Activated T-helper 1 cell treated with anti-CD3 and anti-CD28 coated beads, Interleukin-2, amount 50 U/mL, for 16 hours (primary cell): ENCODE results near the gene AUTS2.
"Not testable (repeated sequence)": the region's sequence is repeated elsewhere in the genome, so short reads cannot be mapped to it uniquely, and the experiment has no call there.

Experiments used
- DNase-seq, 2 donors: peaks; one replicate each; pipeline ENCODE4 v3.0.0-alpha.2; 2020; ENCODE audit warnings: low read depth in 1 of 2, low spot score in 1 of 2

The AUTS2 gene

GRCh38 chr7:70717553-70718329 lies 1119.5 kb downstream of the AUTS2 start:
- DNase-seq, result no peak

- no peak for DNase-seq
Observed at GRCh38 chr7:70719125-70719524, 1120.8 kb downstream of the AUTS2 start.

GRCh38 chr7:70720191-70720873 lies 1122.1 kb downstream of the AUTS2 start:
- no peak for DNase-seq

GRCh38 chr7:70721500-70721899 lies 1123.2 kb downstream of the AUTS2 start:
- no peak for DNase-seq

GRCh38 chr7:70723339-70723738 lies 1125.1 kb downstream of the AUTS2 start:
- DNase-seq, result no peak

- DNase-seq, result no peak
Observed at GRCh38 chr7:70725448-70725847, 1127.2 kb downstream of the AUTS2 start.

GRCh38 chr7:70726294-70726693 lies 1128.0 kb downstream of the AUTS2 start:
- DNase-seq, result no peak

GRCh38 chr7:70726951-70727378 lies 1128.7 kb downstream of the AUTS2 start:
- DNase-seq, result no peak

GRCh38 chr7:70727861-70728260 lies 1129.6 kb downstream of the AUTS2 start:
- no peak for DNase-seq

GRCh38 chr7:70728872-70729552 lies 1130.7 kb downstream of the AUTS2 start:
- DNase-seq, result no peak

GRCh38 chr7:70729553-70730157 lies 1131.4 kb downstream of the AUTS2 start:
- not testable (repeated sequence) for DNase-seq

- DNase-seq, result no peak
Observed at GRCh38 chr7:70730451-70731110, 1132.3 kb downstream of the AUTS2 start.

GRCh38 chr7:70733090-70733489 lies 1134.8 kb downstream of the AUTS2 start:
- no peak for DNase-seq

GRCh38 chr7:70734411-70734810 lies 1136.1 kb downstream of the AUTS2 start:
- DNase-seq, result no peak

GRCh38 chr7:70735313-70735712 lies 1137.0 kb downstream of the AUTS2 start:
- no peak for DNase-seq

- no peak for DNase-seq
Observed at GRCh38 chr7:70736715-70737460, 1138.6 kb downstream of the AUTS2 start.

GRCh38 chr7:70738151-70738885 lies 1140.0 kb downstream of the AUTS2 start:
- no peak for DNase-seq

GRCh38 chr7:70739646-70740210 lies 1141.5 kb downstream of the AUTS2 start:
- no peak for DNase-seq

- no peak for DNase-seq
Observed at GRCh38 chr7:70741666-70742065, 1143.4 kb downstream of the AUTS2 start.
